IMR-90 (cell line): Measurements from ENCODE around the gene KRT35. TPM values are rescaled to one million over a fixed set of nuclear protein-coding genes. Genes with fewer than 3 reads are reported as not detected.

Source experiments
- ATAC-seq: fragments of 200-7000 bp; cut with Tn5 transposase; 2 replicates; pipeline ENCODE4 v1.9.1; 2020; ENCODE audit warnings: low read depth, mild to moderate bottlenecking, moderate library complexity
- BruUV-seq: library from RNA; stranded (reverse); fragments of 400-500 nt; replicated peaks from 2 replicates; lab custom pipeline; 2021; lab: Mats Ljungman, UMichigan
- CTCF ChIA-PET: fragments of 300-600 bp; formaldehyde crosslinking; extraction: SDS; loops from one replicate; lab custom pipeline; 2021; ENCODE audit warnings: antibody characterized with exemption; lab: Yijun Ruan, JAX
- POLR2A ChIA-PET: fragments of 300-600 bp; sonication (Branson Sonifier 250); formaldehyde crosslinking; loops from one replicate; lab custom pipeline; 2022; ENCODE audit warnings: antibody characterized with exemption; ENCODE audit not compliant: unreplicated experiment; lab: Charles Lee
- DNase-seq: peaks from one replicate; pipeline ENCODE4 v3.0.0; 2013
- H2AFZ ChIP-seq: replicated peaks from 2 replicates; pipeline ENCODE3; 2013; ENCODE audit warnings: low read length, mild to moderate bottlenecking; ENCODE audit not compliant: poor library complexity
- H2AK5ac ChIP-seq: 2 replicates; pipeline ENCODE4 v1.6.1; 2013; ENCODE audit warnings: low read depth, low read length, inconsistent platforms
- H2AK9ac ChIP-seq: replicated peaks from 2 replicates; pipeline ENCODE3; 2013; ENCODE audit warnings: mild to moderate bottlenecking, low read depth, low read length, moderate library complexity; ENCODE audit not compliant: poor library complexity
- H2BK120ac ChIP-seq: 2 replicates; pipeline ENCODE4 v1.6.1; 2013; ENCODE audit warnings: low read depth, low read length, inconsistent platforms
- H2BK15ac ChIP-seq: 3 replicates; pipeline ENCODE4 v1.6.1; 2013; ENCODE audit warnings: low read depth, low read length, inconsistent platforms
- H2BK20ac ChIP-seq: 2 replicates; pipeline ENCODE4 v1.6.1; 2013; ENCODE audit warnings: low read depth, mild to moderate bottlenecking, inconsistent platforms, low read length, moderate library complexity
- H2BK5ac ChIP-seq: 2 replicates; pipeline ENCODE4 v1.6.1; 2013; ENCODE audit warnings: mild to moderate bottlenecking, low read depth, low read length, inconsistent platforms; ENCODE audit not compliant: poor library complexity, severe bottlenecking
- H3K14ac ChIP-seq: replicated peaks from 2 replicates; pipeline ENCODE4 v1.6.1; 2013; ENCODE audit warnings: low read depth, low read length, inconsistent platforms
- H3K18ac ChIP-seq: 2 replicates; pipeline ENCODE4 v1.6.1; 2013; ENCODE audit warnings: low read depth, low read length, control low read depth
- H3K23ac ChIP-seq: 2 replicates; pipeline ENCODE4 v1.6.1; 2013; ENCODE audit warnings: low read depth, low read length, inconsistent platforms
- H3K27ac ChIP-seq: 2 replicates; pipeline ENCODE4 v1.5.1; 2013; ENCODE audit warnings: mild to moderate bottlenecking, control low read depth, low read length; ENCODE audit not compliant: insufficient read depth
- H3K27me3 ChIP-seq: 2 replicates; pipeline ENCODE4 v1.6.1; 2013; ENCODE audit warnings: low read length; ENCODE audit not compliant: control insufficient read depth, insufficient read depth
- H3K36me3 ChIP-seq: 2 replicates; pipeline ENCODE4 v1.6.1; 2013; ENCODE audit warnings: low read length, mixed read lengths; ENCODE audit not compliant: control insufficient read depth, insufficient read depth
- H3K4ac ChIP-seq: 2 replicates; pipeline ENCODE4 v1.6.1; 2013; ENCODE audit warnings: low read depth, low read length, inconsistent platforms
- H3K4me1 ChIP-seq: 2 replicates; pipeline ENCODE4 v1.6.1; 2013; ENCODE audit warnings: low read length, mixed read lengths; ENCODE audit not compliant: control insufficient read depth, insufficient read depth
- H3K4me2 ChIP-seq: 2 replicates; pipeline ENCODE4 v1.6.1; 2013; ENCODE audit warnings: low read depth, mild to moderate bottlenecking, control low read depth, low read length, moderate library complexity
- H3K4me3 ChIP-seq: 2 replicates; pipeline ENCODE4 v1.5.1; 2013; ENCODE audit warnings: low read depth, mild to moderate bottlenecking, control low read depth, low read length, moderate library complexity; ENCODE audit not compliant: insufficient read depth
- H3K56ac ChIP-seq: 2 replicates; pipeline ENCODE4 v1.6.1; 2013; ENCODE audit warnings: low read length, inconsistent platforms; ENCODE audit not compliant: insufficient read depth; ENCODE audit errors: extremely low read depth
- H3K79me1 ChIP-seq, 2 experiments: 2 replicates each; pipeline ENCODE4 v1.6.1; 2013; ENCODE audit warnings: low read length in 2 of 2, inconsistent platforms in 1 of 2, low read depth in 1 of 2
- H3K9ac ChIP-seq: 2 replicates; pipeline ENCODE4 v1.6.1; 2013; ENCODE audit warnings: low read depth, low read length, control low read depth
- H3K9me1 ChIP-seq: 2 replicates; pipeline ENCODE4 v1.6.1; 2013; ENCODE audit warnings: low read length, inconsistent platforms; ENCODE audit not compliant: insufficient read depth
- H3K9me3 ChIP-seq: 2 replicates; pipeline ENCODE4 v1.6.1; 2013; ENCODE audit warnings: low read length; ENCODE audit not compliant: control insufficient read depth, insufficient read depth
- H4K20me1 ChIP-seq: 2 replicates; pipeline ENCODE4 v1.6.1; 2013; ENCODE audit warnings: low read length, inconsistent platforms; ENCODE audit not compliant: insufficient read depth
- H4K5ac ChIP-seq: 2 replicates; pipeline ENCODE4 v1.6.1; 2013; ENCODE audit warnings: mild to moderate bottlenecking, low read depth, low read length, control low read depth
- H4K8ac ChIP-seq, 2 experiments: 2 replicates each; pipeline ENCODE4 v1.6.1; 2013; ENCODE audit warnings: low read depth in 2 of 2, low read length in 2 of 2, control low read depth in 1 of 2, inconsistent platforms in 1 of 2
- H4K91ac ChIP-seq: 2 replicates; pipeline ENCODE4 v1.6.1; 2013; ENCODE audit warnings: low read depth, low read length, inconsistent platforms; ENCODE audit not compliant: insufficient read depth
- CEBPB ChIP-seq: IDR thresholded peaks from 2 replicates; pipeline ENCODE4 v1.6.1; 2012; ENCODE audit warnings: low read depth, low read length, improper control_type of control experiment
- FOS ChIP-seq: fragments of 150-350 bp; IDR thresholded peaks from 2 replicates; pipeline ENCODE4 v1.6.1; 2016; ENCODE audit warnings: low read depth, low read length
- MXI1 ChIP-seq: IDR thresholded peaks from 2 replicates; pipeline ENCODE4 v1.6.1; 2012; ENCODE audit warnings: low read depth, mild to moderate bottlenecking, low read length, moderate library complexity, borderline replicate concordance
- WGBS, 2 experiments: methylation state at CpG; one replicate each; pipeline versions ENCODE4 v1.1.5 to v1.1.7; 2013; ENCODE audit warnings: missing lambda C conversion rate in 2 of 2; ENCODE audit not compliant: insufficient read length in 1 of 2; ENCODE audit errors: extremely low coverage in 2 of 2; 5-methylcytosine and 5-hydroxymethylcytosine counted together
- dilution Hi-C: fragments of 300-500 bp; cut with HindIII; formaldehyde crosslinking; loops from one replicate; pipeline ENCODE4 v1.14.3; 2018; ENCODE audit warnings: low sequenced_read_pairs; ENCODE audit not compliant: unreplicated experiment
- in situ Hi-C: fragments of 300-500 bp; cut with MboI; formaldehyde crosslinking; loops from 3 replicates; pipeline ENCODE4 v1.14.3; 2019; ENCODE audit warnings: low sequenced_read_pairs, inconsistent platforms, mixed read lengths
- intact Hi-C: fragments of 100-400 bp; cut with micrococcal nuclease; formaldehyde crosslinking; loops from 2 replicates; pipeline ENCODE4 v1.10.0; 2022
- polyA plus RNA-seq, 3 experiments: library from polyadenylated mRNA; depleted of rRNA; stranded (reverse); fragments of >200 nt; gene quantifications; 2 replicates each; pipeline ENCODE4 v1.2.3, GENCODE V29; 2012; ENCODE audit warnings: low replicate concordance in 1 of 3
- total RNA-seq: library from RNA; depleted of rRNA; stranded (reverse); fragments of >200 nt; gene quantifications from 2 replicates; pipeline ENCODE4 v1.2.3, GENCODE V29; 2012

The KRT35 gene
- total and polyA plus RNA-seq, 2 of the 4 experiments (the other 2 are of a cell fraction), result not detected

DNA sequence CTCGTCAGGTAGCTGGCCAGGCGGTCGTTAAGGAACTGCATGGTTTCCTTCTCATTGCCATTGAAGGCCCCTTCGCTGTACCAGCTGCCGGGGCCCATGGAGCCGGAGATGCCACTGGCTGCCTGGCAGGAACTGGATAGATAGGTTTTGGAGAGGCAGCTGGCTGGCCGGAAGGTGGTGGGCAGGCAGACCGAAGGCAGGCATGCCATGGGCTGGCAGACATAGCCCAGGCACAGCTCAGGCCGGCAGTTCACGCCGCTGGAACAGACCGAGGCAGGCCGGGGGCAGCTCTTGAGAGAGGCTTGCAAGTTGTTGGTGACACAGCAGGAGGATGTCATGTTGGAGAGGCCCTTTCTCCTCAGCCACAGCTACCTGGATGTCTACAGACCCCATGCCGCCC lies 14.0 kb downstream of the KRT35 start, which contains the start of gene KRT32:
Gene KRT32, minus strand, starts transcription at position 399 of the 400 bp plus-strand sequence. Its CDS starts 61 bp downstream, at position 338.
- BruUV-seq, result no TSS peak
- Histone ChIP-seq H3K4ac (no peak within 1 kb of the TSS), H2AK9ac (no peak within 1 kb of the TSS), H2BK20ac (no peak within 1 kb of the TSS), H3K36me3 (no peaks in the 10 kb centered on the region), H4K91ac (no peak within 1 kb of the TSS), H3K9ac (no peak within 1 kb of the TSS), H3K4me3 (no peak within 1 kb of the TSS), H3K79me1 (no peaks in the 10 kb centered on the region), H4K5ac (no peak within 1 kb of the TSS), H3K14ac (no peak within 1 kb of the TSS), H3K9me3 (peaks cover 16% of the 10 kb centered on the region), H4K8ac (no peak within 1 kb of the TSS), H4K20me1 (no peaks in the 10 kb centered on the region; the same call in 1 of the 2 replicates), H3K4me2 (no peak within 1 kb of the TSS), H2AFZ (no peak within 1 kb of the TSS), H3K23ac (no peak within 1 kb of the TSS), H2BK120ac (no peak within 1 kb of the TSS), H2BK5ac (no peak within 1 kb of the TSS), H3K18ac (no peak within 1 kb of the TSS; the same call in 1 of the 2 replicates), H3K27me3 (peaks cover 24% of the 10 kb centered on the region), H2AK5ac (0 out of 2 replicates have a peak within 1 kb of the TSS, but pooled peaks have one; percentile 1), H3K56ac (no peak within 1 kb of the TSS), H3K27ac (no peak within 1 kb of the TSS), H2BK15ac (no peak within 1 kb of the TSS), H3K9me1 (no peaks in the 10 kb centered on the region), H3K4me1 (peaks cover 8% of the 10 kb centered on the region)
- TF ChIP-seq MXI1 (no peak), FOS (no peak), CEBPB (no peak)
- in situ Hi-C loops (no loop called here), dilution Hi-C loops (no loop called here), intact Hi-C loops (no loop called here)
- WGBS, 2 experiments, result 100% methylated on average over 1 of the region's 14 CpGs; no CpG with 5 or more reads in 1 of the 2 experiments
- CTCF ChIA-PET, result no interaction called here
- DNase-seq (no peak), ATAC-seq (no peak)
- POLR2A ChIA-PET, result no interaction called here
